ENCODE results near the gene SEM1. TPM values are rescaled to one million over a fixed set of nuclear protein-coding genes. Genes with fewer than 3 reads are reported as not detected.

SEM1 gene
- polyA plus RNA-seq, 1 donor (not counting 4 experiments of a cell fraction or from before 2014, with no cell fraction given) = 180 TPM

DNA sequence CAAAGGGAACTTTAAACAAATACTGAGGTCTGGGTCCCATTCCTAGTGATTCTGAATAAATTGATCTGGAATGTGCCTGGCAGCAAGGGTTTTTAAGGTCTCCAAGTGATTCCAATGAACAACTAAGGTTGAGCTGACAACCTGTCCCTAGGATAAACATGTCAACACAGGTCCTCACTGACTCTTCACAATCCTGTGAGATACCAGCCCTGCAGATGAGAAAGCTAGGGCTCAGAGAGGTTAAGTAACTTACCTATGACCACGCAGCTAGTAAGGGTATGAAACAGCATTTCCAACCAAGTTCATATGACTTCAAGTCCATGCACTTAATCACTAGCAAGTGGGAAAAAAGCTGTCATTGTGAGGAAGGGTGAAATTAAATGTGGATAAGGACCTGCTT, 44.0 kb downstream of the SEM1 start:
- Histone ChIP-seq H3K4me1 (ENCODE audit: control insufficient read depth, extremely low read depth, insufficient read depth, low read length) (peaks cover 6% of the 10 kb centered on the region), H2AFZ (ENCODE audit: control insufficient read depth, low read length) (no peak overlapping the region), H3K27ac (ENCODE audit: control insufficient read depth, insufficient read depth, low read length) (no peak overlapping the region), H3K4me2 (ENCODE audit: control insufficient read depth, extremely low read depth, insufficient read depth, low read depth, low read length) (no peak overlapping the region), H3K79me2 (ENCODE audit: control insufficient read depth, insufficient read depth, low read length) (no peaks in the 10 kb centered on the region), H3K4me3 (ENCODE audit: control insufficient read depth in 2 of 3, extremely low read depth in 1 of 3, insufficient read depth in 2 of 3, low read depth in 1 of 3, low read length in 3 of 3) (no peak overlapping the region), H3K9ac (ENCODE audit: control insufficient read depth, extremely low read depth, insufficient read depth, low read length) (no peak overlapping the region), H4K20me1 (ENCODE audit: control insufficient read depth, extremely low read depth, insufficient read depth, low read length) (no peaks in the 10 kb centered on the region), H3K36me3 (ENCODE audit: control insufficient read depth in 2 of 2, extremely low read depth in 1 of 2, insufficient read depth in 2 of 2, low read length in 2 of 2) (peaks cover 0 to 4% of the 10 kb centered on the region in 2 experiments), H3K9me1 (ENCODE audit: control insufficient read depth, extremely low read depth, insufficient read depth, low read length) (no peaks in the 10 kb centered on the region), H3K27me3 (ENCODE audit: control insufficient read depth, extremely low read depth, insufficient read depth, low read length) (no peaks in the 10 kb centered on the region), H3K9me3 (ENCODE audit: control insufficient read depth, low read depth, low read length) (no peaks in the 10 kb centered on the region)
- DNase-seq (ENCODE audit: low read depth, low spot score) = peak; percentile 23
- dilution Hi-C loops (cut with MboI; ENCODE audit: extremely low pct_ligation_motif_present, low sequenced_read_pairs) = no loop called here
- FAIRE-seq = no peak
- TF ChIP-seq, protein P1, sequence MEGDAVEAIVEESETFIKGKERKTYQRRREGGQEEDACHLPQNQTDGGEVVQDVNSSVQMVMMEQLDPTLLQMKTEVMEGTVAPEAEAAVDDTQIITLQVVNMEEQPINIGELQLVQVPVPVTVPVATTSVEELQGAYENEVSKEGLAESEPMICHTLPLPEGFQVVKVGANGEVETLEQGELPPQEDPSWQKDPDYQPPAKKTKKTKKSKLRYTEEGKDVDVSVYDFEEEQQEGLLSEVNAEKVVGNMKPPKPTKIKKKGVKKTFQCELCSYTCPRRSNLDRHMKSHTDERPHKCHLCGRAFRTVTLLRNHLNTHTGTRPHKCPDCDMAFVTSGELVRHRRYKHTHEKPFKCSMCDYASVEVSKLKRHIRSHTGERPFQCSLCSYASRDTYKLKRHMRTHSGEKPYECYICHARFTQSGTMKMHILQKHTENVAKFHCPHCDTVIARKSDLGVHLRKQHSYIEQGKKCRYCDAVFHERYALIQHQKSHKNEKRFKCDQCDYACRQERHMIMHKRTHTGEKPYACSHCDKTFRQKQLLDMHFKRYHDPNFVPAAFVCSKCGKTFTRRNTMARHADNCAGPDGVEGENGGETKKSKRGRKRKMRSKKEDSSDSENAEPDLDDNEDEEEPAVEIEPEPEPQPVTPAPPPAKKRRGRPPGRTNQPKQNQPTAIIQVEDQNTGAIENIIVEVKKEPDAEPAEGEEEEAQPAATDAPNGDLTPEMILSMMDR (optimal IDR thresholded peaks at IDR 0.05 in 1 of 3, IDR thresholded peaks at IDR 0.05 in 1 of 3, conservative IDR thresholded peaks at IDR 0.05 in 1 of 3; ENCODE audit: extremely low read depth in 1 of 3, insufficient read depth in 2 of 3, low read length in 3 of 3) = no peak
- TF ChIP-seq EZH2 (IDR thresholded peaks at IDR 0.05; ENCODE audit: low read length) = no peak

DNA sequence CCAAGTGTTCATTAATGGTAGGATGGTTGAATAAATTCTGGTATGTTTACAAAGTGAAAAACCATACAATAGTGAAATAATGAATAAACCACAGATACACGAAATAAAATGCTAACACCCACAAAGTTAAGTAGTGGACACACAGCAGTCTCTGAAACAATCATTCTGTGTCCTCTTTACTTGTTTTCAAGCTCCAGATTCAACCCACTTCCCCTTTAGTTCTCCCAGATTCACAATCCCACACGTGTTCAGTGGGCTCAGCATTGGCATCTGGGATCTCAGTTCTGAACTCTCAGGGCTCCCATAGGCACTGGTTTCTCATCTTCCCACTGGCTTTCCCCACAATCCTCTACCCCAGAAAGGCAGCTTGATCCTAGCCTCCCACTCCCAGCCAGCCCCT, 44.9 kb downstream of the SEM1 start:
- no peaks in the 10 kb centered on the region for H3K79me2 ChIP-seq (ENCODE audit: control insufficient read depth, insufficient read depth, low read length)
- FAIRE-seq = no peak
- no peak overlapping the region for H3K9ac ChIP-seq (ENCODE audit: control insufficient read depth, extremely low read depth, insufficient read depth, low read length)
- H4K20me1 ChIP-seq (ENCODE audit: control insufficient read depth, extremely low read depth, insufficient read depth, low read length) = no peaks in the 10 kb centered on the region
- peaks cover 0 to 4% of the 10 kb centered on the region in 2 experiments for H3K36me3 ChIP-seq (ENCODE audit: control insufficient read depth in 2 of 2, extremely low read depth in 1 of 2, insufficient read depth in 2 of 2, low read length in 2 of 2)
- no peaks in the 10 kb centered on the region for H3K9me3 ChIP-seq (ENCODE audit: control insufficient read depth, low read depth, low read length)
- H3K9me1 ChIP-seq (ENCODE audit: control insufficient read depth, extremely low read depth, insufficient read depth, low read length) = no peaks in the 10 kb centered on the region
- H3K4me1 ChIP-seq (ENCODE audit: control insufficient read depth, extremely low read depth, insufficient read depth, low read length) = no peaks in the 10 kb centered on the region
- H3K27me3 ChIP-seq (ENCODE audit: control insufficient read depth, extremely low read depth, insufficient read depth, low read length) = no peaks in the 10 kb centered on the region
- H3K27ac ChIP-seq (ENCODE audit: control insufficient read depth, insufficient read depth, low read length) = no peak overlapping the region
- dilution Hi-C loops (cut with MboI; ENCODE audit: extremely low pct_ligation_motif_present, low sequenced_read_pairs) = no loop called here
- DNase-seq (ENCODE audit: low read depth, low spot score) = no peak
- no peak overlapping the region for H3K4me2 ChIP-seq (ENCODE audit: control insufficient read depth, extremely low read depth, insufficient read depth, low read depth, low read length)
- TF ChIP-seq EZH2 (IDR thresholded peaks at IDR 0.05; ENCODE audit: low read length) = no peak
- TF ChIP-seq, protein P1 (optimal IDR thresholded peaks at IDR 0.05 in 1 of 3, IDR thresholded peaks at IDR 0.05 in 1 of 3, conservative IDR thresholded peaks at IDR 0.05 in 1 of 3; ENCODE audit: extremely low read depth in 1 of 3, insufficient read depth in 2 of 3, low read length in 3 of 3) = no peak
- no peak overlapping the region for H3K4me3 ChIP-seq (ENCODE audit: control insufficient read depth in 2 of 3, extremely low read depth in 1 of 3, insufficient read depth in 2 of 3, low read depth in 1 of 3, low read length in 3 of 3)
- H2AFZ ChIP-seq (ENCODE audit: control insufficient read depth, low read length) = no peak overlapping the region

Measured in keratinocyte (primary cell).